Panc1 (cell line): ENCODE measurements around the gene PDCD1. TPM values are rescaled to one million over a fixed set of nuclear protein-coding genes. Genes with fewer than 3 reads are reported as not detected.

Experiments used
- ATAC-seq: fragments of 200-7000 bp; cut with Tn5 transposase; 2 replicates; pipeline ENCODE4 v1.9.1; 2020; ENCODE audit warnings: mild to moderate bottlenecking, moderate library complexity
- BruUV-seq: library from RNA; stranded (reverse); fragments of 400-500 nt; replicated peaks from 2 replicates; lab custom pipeline; 2021; lab: Mats Ljungman, UMichigan
- CTCF ChIA-PET: fragments of 300-600 bp; sonication (Branson Sonifier 250); formaldehyde crosslinking; loops from one replicate; lab custom pipeline; 2022; ENCODE audit warnings: antibody characterized with exemption; lab: Charles Lee
- POLR2A ChIA-PET: fragments of 300-600 bp; sonication (Branson Sonifier 250); formaldehyde crosslinking; loops from one replicate; lab custom pipeline; 2022; ENCODE audit warnings: antibody characterized with exemption; lab: Charles Lee
- DNase-seq: peaks from one replicate; pipeline ENCODE4 v3.0.0-alpha.2; 2010; ENCODE audit warnings: low read depth, low spot score
- H3K27ac ChIP-seq: 2 replicates; pipeline ENCODE4 v1.5.1; 2011; ENCODE audit warnings: mild to moderate bottlenecking, low read length, inconsistent platforms
- H3K27me3 ChIP-seq: fragments of 200-500 bp; sonication (Bioruptor generic); 2 replicates; pipeline ENCODE4 v1.6.0; 2014; ENCODE audit warnings: low read length, inconsistent platforms; ENCODE audit not compliant: control insufficient read depth, insufficient read depth
- H3K36me3 ChIP-seq: fragments of 200-500 bp; sonication (Bioruptor generic); 2 replicates; pipeline ENCODE4 v1.5.1; 2014; ENCODE audit warnings: inconsistent platforms, mild to moderate bottlenecking, low read length, moderate library complexity; ENCODE audit not compliant: control insufficient read depth, insufficient read depth
- H3K4me1 ChIP-seq: 2 replicates; pipeline ENCODE4 v1.5.1; 2011; ENCODE audit warnings: inconsistent platforms, mild to moderate bottlenecking, low read length, moderate library complexity; ENCODE audit not compliant: control insufficient read depth, insufficient read depth
- H3K4me3 ChIP-seq, 2 experiments: 2 replicates each; pipeline ENCODE4 v1.5.1; 2011 to 2012; ENCODE audit warnings: low read depth in 2 of 2, low read length in 2 of 2, mild to moderate bottlenecking in 2 of 2, inconsistent platforms in 1 of 2, moderate library complexity in 1 of 2
- H3K9me3 ChIP-seq: fragments of 200-500 bp; sonication (Bioruptor generic); 2 replicates; pipeline ENCODE4 v1.5.1; 2014; ENCODE audit warnings: low read depth, mild to moderate bottlenecking, inconsistent platforms, low read length, moderate library complexity; ENCODE audit not compliant: control insufficient read depth, insufficient read depth
- CTCF ChIP-seq: fragments of 450-650 bp; IDR thresholded peaks from 2 replicates; pipeline ENCODE4 v1.5.1; 2017; ENCODE audit warnings: mild to moderate bottlenecking
- POLR2AphosphoS5 ChIP-seq: IDR thresholded peaks from 2 replicates; pipeline ENCODE4 v1.6.1; 2012; ENCODE audit warnings: mild to moderate bottlenecking, low read depth, low read length, moderate library complexity
- REST ChIP-seq, 2 experiments: IDR thresholded peaks; 2 replicates each; pipeline ENCODE4 v1.6.1; 2011 to 2012; ENCODE audit warnings: low read depth in 2 of 2, control low read depth in 1 of 2, low read length in 1 of 2, mild to moderate bottlenecking in 1 of 2, moderate library complexity in 1 of 2; ENCODE audit not compliant: insufficient read depth in 1 of 2
- SIN3A ChIP-seq: IDR thresholded peaks from 2 replicates; pipeline ENCODE4 v1.6.1; 2012; ENCODE audit warnings: low read depth, mild to moderate bottlenecking, low read length, moderate library complexity, borderline replicate concordance; ENCODE audit not compliant: insufficient read depth
- TCF7L2 ChIP-seq: IDR thresholded peaks from 2 replicates; pipeline ENCODE4 v1.6.1; 2011; ENCODE audit warnings: mild to moderate bottlenecking, low read depth, low read length, inconsistent platforms
- in situ Hi-C: cut with HindIII; loops from 2 replicates; pipeline ENCODE4 v1.10.0; 2016; ENCODE audit warnings: low sequenced_read_pairs, low pct_unique_long_range_greater_than_20kb
- intact Hi-C: fragments of 100-400 bp; cut with micrococcal nuclease; formaldehyde crosslinking; loops from one replicate; pipeline ENCODE4 v1.10.0; 2022; ENCODE audit not compliant: unreplicated experiment
- total RNA-seq: library from RNA; stranded (reverse); gene quantifications from one replicate; pipeline ENCODE4 v1.2.1, GENCODE V29; 2021; ENCODE audit not compliant: unreplicated experiment

Gene PDCD1
- total RNA-seq, 1 experiment from 2014 or later = 0.15 TPM

GRCh38 chr2:241836292-241836691 lies 22.4 kb downstream of the PDCD1 start:
- in situ Hi-C loops = no loop called here
- POLR2A ChIA-PET = no interaction called here
- BruUV-seq = no TSS peak

GRCh38 chr2:241835611-241836010 lies 23.1 kb downstream of the PDCD1 start:
- no peaks in the 10 kb centered on the region for H3K9me3 ChIP-seq
- no peak overlapping the region for H3K27ac ChIP-seq
- intact Hi-C loops = no loop called here
- H3K27me3 ChIP-seq = no peaks in the 10 kb centered on the region; the same call in 1 of the 2 replicates
- ATAC-seq (no peak), DNase-seq (no peak)
- no peaks in the 10 kb centered on the region for H3K36me3 ChIP-seq
- BruUV-seq = no TSS peak
- ChIA-PET POLR2A (no interaction called here), CTCF (no interaction called here)
- in situ Hi-C loops = no loop called here
- H3K4me3 ChIP-seq = no peak overlapping the region
- no peaks in the 10 kb centered on the region for H3K4me1 ChIP-seq
- no peak for TF ChIP-seq TCF7L2
- TF ChIP-seq SIN3A = no peak
- no peak for TF ChIP-seq POLR2AphosphoS5
- TF ChIP-seq CTCF = no peak
- no peak for TF ChIP-seq REST (IDR thresholded peaks at IDR 0.05; ENCODE audit: insufficient read depth in 1 of 2, low read depth in 2 of 2, low read length in 1 of 2)

More at GRCh38 chr2:241836292-241836691, 22.4 kb downstream of the PDCD1 start:
- ATAC-seq (no peak), DNase-seq (no peak)
- Histone ChIP-seq H3K4me3 (no peak overlapping the region), H3K9me3 (no peaks in the 10 kb centered on the region), H3K4me1 (no peaks in the 10 kb centered on the region), H3K27ac (no peak overlapping the region), H3K36me3 (no peaks in the 10 kb centered on the region), H3K27me3 (no peaks in the 10 kb centered on the region; the same call in 1 of the 2 replicates)
- intact Hi-C loops = no loop called here
- TF ChIP-seq CTCF (no peak), SIN3A (no peak), POLR2AphosphoS5 (no peak), TCF7L2 (no peak), REST (IDR thresholded peaks at IDR 0.05; ENCODE audit: insufficient read depth in 1 of 2, low read depth in 2 of 2, low read length in 1 of 2) (no peak)
- CTCF ChIA-PET = no interaction called here
